Measurements from ENCODE around the gene CAPG.

Gene CAPG

DNA sequence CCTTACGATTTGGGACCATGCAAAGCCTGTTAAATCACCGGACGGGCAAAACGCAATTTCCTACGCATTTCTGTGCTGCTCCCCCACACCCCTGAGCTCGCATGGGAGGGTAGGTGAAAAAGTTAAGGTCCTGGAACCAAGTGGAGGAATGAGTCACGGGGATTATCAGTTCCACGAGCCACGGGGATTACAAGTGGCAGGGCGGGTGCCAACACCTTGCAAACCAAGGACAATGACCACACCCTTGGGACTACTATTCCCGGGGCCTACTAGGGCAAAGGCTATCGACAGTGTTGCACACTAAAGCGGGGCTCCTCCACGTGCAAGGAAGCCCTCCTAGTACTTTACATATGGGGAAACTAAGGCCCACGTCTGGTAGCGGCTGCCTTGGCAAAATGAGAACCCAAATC lies 56.3 kb downstream of the CAPG start:
- TF ChIP-seq GATA2 (IDR thresholded peaks at IDR 0.05; ENCODE audit: low read depth, low read length), result no peak
- TF ChIP-seq GATA3 (IDR thresholded peaks at IDR 0.05; ENCODE audit: low read depth, low read length), result no peak

GRCh38 chr2:85347599-85347998 lies 62.6 kb downstream of the CAPG start:
- no peak for TF ChIP-seq GATA3 (IDR thresholded peaks at IDR 0.05; ENCODE audit: low read depth, low read length)
- TF ChIP-seq GATA2 (IDR thresholded peaks at IDR 0.05; ENCODE audit: low read depth, low read length), result no peak
